IMR-90 (cell line): ENCODE results near the gene DENND5A.
"Not testable (repeated sequence)": the region's sequence is repeated elsewhere in the genome, so short reads cannot be mapped to it uniquely, and the experiment has no call there.

Experiments
- CEBPB ChIP-seq: IDR thresholded peaks from 2 replicates; pipeline ENCODE4 v1.6.1; 2012; ENCODE audit warnings: low read depth, low read length, improper control_type of control experiment
- MXI1 ChIP-seq: IDR thresholded peaks from 2 replicates; pipeline ENCODE4 v1.6.1; 2012; ENCODE audit warnings: low read depth, mild to moderate bottlenecking, low read length, moderate library complexity, borderline replicate concordance
- POLR2A ChIP-seq: IDR thresholded peaks from 2 replicates; pipeline ENCODE4 v1.6.1; 2012; ENCODE audit warnings: mild to moderate bottlenecking, low read depth, low read length
- RAD21 ChIP-seq: IDR thresholded peaks from 2 replicates; pipeline ENCODE4 v1.6.1; 2012; ENCODE audit warnings: low read length, improper control_type of control experiment
- RCOR1 ChIP-seq: IDR thresholded peaks from 2 replicates; pipeline ENCODE4 v1.6.1; 2012; ENCODE audit warnings: mild to moderate bottlenecking, low read length, improper control_type of control experiment; ENCODE audit not compliant: insufficient replicate concordance
- RFX5 ChIP-seq: IDR thresholded peaks from 2 replicates; pipeline ENCODE4 v1.8.0; 2012; ENCODE audit warnings: low read depth, mild to moderate bottlenecking, low read length, moderate library complexity
- SMC3 ChIP-seq: fragments of 150-350 bp; IDR thresholded peaks from 2 replicates; pipeline ENCODE4 v1.6.1; 2016; ENCODE audit warnings: low read depth, mild to moderate bottlenecking, antibody characterized with exemption, low read length, moderate library complexity
- TF ChIP-seq, protein P1 (sequence below): conservative IDR thresholded peaks from 2 replicates; pipeline ENCODE4 v1.5.1; 2012; ENCODE audit warnings: mild to moderate bottlenecking, low read depth, low read length, improper control_type of control experiment
- TF ChIP-seq, protein P2 (sequence below): fragments of 150-350 bp; IDR thresholded peaks from 2 replicates; pipeline ENCODE4 v1.6.1; 2016; ENCODE audit warnings: low read depth, mild to moderate bottlenecking, low read length, moderate library complexity, borderline replicate concordance
- TF ChIP-seq, protein P3 (sequence below): fragments of 150-350 bp; IDR thresholded peaks from 2 replicates; pipeline ENCODE4 v1.6.1; 2017; ENCODE audit warnings: mild to moderate bottlenecking, antibody characterized with exemption, low read length, low read depth

- TF ChIP-seq, protein P1, sequence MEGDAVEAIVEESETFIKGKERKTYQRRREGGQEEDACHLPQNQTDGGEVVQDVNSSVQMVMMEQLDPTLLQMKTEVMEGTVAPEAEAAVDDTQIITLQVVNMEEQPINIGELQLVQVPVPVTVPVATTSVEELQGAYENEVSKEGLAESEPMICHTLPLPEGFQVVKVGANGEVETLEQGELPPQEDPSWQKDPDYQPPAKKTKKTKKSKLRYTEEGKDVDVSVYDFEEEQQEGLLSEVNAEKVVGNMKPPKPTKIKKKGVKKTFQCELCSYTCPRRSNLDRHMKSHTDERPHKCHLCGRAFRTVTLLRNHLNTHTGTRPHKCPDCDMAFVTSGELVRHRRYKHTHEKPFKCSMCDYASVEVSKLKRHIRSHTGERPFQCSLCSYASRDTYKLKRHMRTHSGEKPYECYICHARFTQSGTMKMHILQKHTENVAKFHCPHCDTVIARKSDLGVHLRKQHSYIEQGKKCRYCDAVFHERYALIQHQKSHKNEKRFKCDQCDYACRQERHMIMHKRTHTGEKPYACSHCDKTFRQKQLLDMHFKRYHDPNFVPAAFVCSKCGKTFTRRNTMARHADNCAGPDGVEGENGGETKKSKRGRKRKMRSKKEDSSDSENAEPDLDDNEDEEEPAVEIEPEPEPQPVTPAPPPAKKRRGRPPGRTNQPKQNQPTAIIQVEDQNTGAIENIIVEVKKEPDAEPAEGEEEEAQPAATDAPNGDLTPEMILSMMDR, result not testable (repeated sequence)
- TF ChIP-seq RFX5, RAD21, CEBPB, POLR2A, MXI1, RCOR1, SMC3: not testable (repeated sequence)
- TF ChIP-seq, protein P2, sequence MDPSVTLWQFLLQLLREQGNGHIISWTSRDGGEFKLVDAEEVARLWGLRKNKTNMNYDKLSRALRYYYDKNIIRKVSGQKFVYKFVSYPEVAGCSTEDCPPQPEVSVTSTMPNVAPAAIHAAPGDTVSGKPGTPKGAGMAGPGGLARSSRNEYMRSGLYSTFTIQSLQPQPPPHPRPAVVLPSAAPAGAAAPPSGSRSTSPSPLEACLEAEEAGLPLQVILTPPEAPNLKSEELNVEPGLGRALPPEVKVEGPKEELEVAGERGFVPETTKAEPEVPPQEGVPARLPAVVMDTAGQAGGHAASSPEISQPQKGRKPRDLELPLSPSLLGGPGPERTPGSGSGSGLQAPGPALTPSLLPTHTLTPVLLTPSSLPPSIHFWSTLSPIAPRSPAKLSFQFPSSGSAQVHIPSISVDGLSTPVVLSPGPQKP, result not testable (repeated sequence)
- TF ChIP-seq, protein P3, sequence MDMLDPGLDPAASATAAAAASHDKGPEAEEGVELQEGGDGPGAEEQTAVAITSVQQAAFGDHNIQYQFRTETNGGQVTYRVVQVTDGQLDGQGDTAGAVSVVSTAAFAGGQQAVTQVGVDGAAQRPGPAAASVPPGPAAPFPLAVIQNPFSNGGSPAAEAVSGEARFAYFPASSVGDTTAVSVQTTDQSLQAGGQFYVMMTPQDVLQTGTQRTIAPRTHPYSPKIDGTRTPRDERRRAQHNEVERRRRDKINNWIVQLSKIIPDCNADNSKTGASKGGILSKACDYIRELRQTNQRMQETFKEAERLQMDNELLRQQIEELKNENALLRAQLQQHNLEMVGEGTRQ, result not testable (repeated sequence)
These were observed 103.2 kb downstream of the DENND5A start for GRCh38 chr11:9161991-9162390.
